SK-N-SH (cell line): Measurements from ENCODE around the gene CPB2. TPM values are rescaled to one million over a fixed set of nuclear protein-coding genes. Genes with fewer than 3 reads are reported as not detected.

Source experiments
- CTCF ChIA-PET: fragments of 300-600, 350-600 bp; formaldehyde crosslinking; extraction: SDS; loops from one replicate; lab custom pipeline; 2021; lab: Yijun Ruan, JAX
- POLR2A ChIA-PET: fragments of 350-600 bp; sonication (Branson Sonifier 250); formaldehyde crosslinking; extraction: SDS; loops from one replicate; lab custom pipeline; 2020; ENCODE audit warnings: antibody characterized with exemption, inconsistent platforms; lab: Yijun Ruan, JAX
- DNase-seq: peaks from one replicate; pipeline ENCODE4 v3.0.0; 2012
- H2AFZ ChIP-seq: fragments of 200-600 bp; sonication (generic); 2 replicates; pipeline ENCODE4 v1.8.1; 2016; ENCODE audit warnings: antibody characterized with exemption, mild to moderate bottlenecking, low read depth
- H3F3A ChIP-seq: fragments of 200-600 bp; sonication (generic); replicated peaks from 2 replicates; pipeline ENCODE3; 2016; ENCODE audit warnings: antibody characterized with exemption, mild to moderate bottlenecking; ENCODE audit not compliant: insufficient read depth
- H3K27ac ChIP-seq, 2 experiments: fragments of 200-500 bp in 1 of 2; fragments of 200-600 bp in 1 of 2; sonication (Bioruptor generic) in 1 of 2; sonication (generic), shearing (Covaris generic) in 1 of 2; 2 replicates each; pipeline versions ENCODE4 v1.5.1 to v1.6.1; 2014 to 2016; ENCODE audit warnings: low read depth in 2 of 2, inconsistent platforms in 1 of 2, low read length in 1 of 2, mild to moderate bottlenecking in 1 of 2, mixed read lengths in 1 of 2
- H3K27me3 ChIP-seq: fragments of 200-600 bp; sonication (generic), shearing (Covaris generic); 2 replicates; pipeline ENCODE4 v1.6.1; 2016; ENCODE audit warnings: mixed run types; ENCODE audit not compliant: insufficient read depth
- H3K36me3 ChIP-seq, 2 experiments: fragments of 200-500 bp in 1 of 2; fragments of 200-600 bp in 1 of 2; sonication (Bioruptor generic) in 1 of 2; sonication (generic) in 1 of 2; replicated peaks in 1 of 2; 2 replicates each; pipeline versions ENCODE3 to v1.5.1; 2014 to 2016; ENCODE audit warnings: low read length in 1 of 2, mild to moderate bottlenecking in 1 of 2; ENCODE audit not compliant: insufficient read depth in 2 of 2, control insufficient read depth in 1 of 2
- H3K4me1 ChIP-seq, 2 experiments: fragments of 200-500 bp in 1 of 2; fragments of 200-600 bp in 1 of 2; sonication (Bioruptor generic) in 1 of 2; sonication (generic), shearing (Covaris generic) in 1 of 2; 2 replicates each; pipeline versions ENCODE4 v1.5.1 to v1.6.1; 2014 to 2016; ENCODE audit warnings: low read depth in 1 of 2, low read length in 1 of 2, mixed run types in 1 of 2; ENCODE audit not compliant: insufficient read depth in 2 of 2, control insufficient read depth in 1 of 2
- H3K4me2 ChIP-seq: fragments of 200-600 bp; sonication (generic), shearing (Covaris generic); 2 replicates; pipeline ENCODE4 v1.6.1; 2017; ENCODE audit warnings: mixed run types
- H3K4me3 ChIP-seq, 2 experiments: fragments of 200-500 bp in 1 of 2; fragments of 200-600 bp in 1 of 2; sonication (Bioruptor generic) in 1 of 2; sonication (generic), shearing (Covaris generic) in 1 of 2; 2 replicates each; pipeline versions ENCODE4 v1.5.1 to v1.8.1; 2014 to 2016; ENCODE audit warnings: low read depth in 2 of 2, inconsistent platforms in 1 of 2, low read length in 1 of 2, mild to moderate bottlenecking in 1 of 2, mixed read lengths in 1 of 2, moderate library complexity in 1 of 2
- H3K79me2 ChIP-seq: fragments of 200-600 bp; sonication (generic); 2 replicates; pipeline ENCODE4 v1.8.1; 2017; ENCODE audit warnings: mild to moderate bottlenecking; ENCODE audit not compliant: insufficient read depth
- H3K9ac ChIP-seq: fragments of 200-600 bp; sonication (generic); 2 replicates; pipeline ENCODE4 v1.6.1; 2017; ENCODE audit warnings: mixed run types
- H3K9me2 ChIP-seq: fragments of 200-600 bp; sonication (generic); 2 replicates; pipeline ENCODE4 v1.6.1; 2017; ENCODE audit warnings: mixed run types
- H3K9me3 ChIP-seq: fragments of 200-600 bp; sonication (generic); 2 replicates; pipeline ENCODE4 v1.6.1; 2017; ENCODE audit warnings: mixed run types, mild to moderate bottlenecking, moderate library complexity
- H4K20me1 ChIP-seq: fragments of 200-600 bp; sonication (generic); 2 replicates; pipeline ENCODE4 v1.6.1; 2017; ENCODE audit warnings: mild to moderate bottlenecking, mixed run types; ENCODE audit not compliant: insufficient read depth
- CHD2 ChIP-seq: fragments of 150-350 bp; IDR thresholded peaks from 2 replicates; pipeline ENCODE4 v1.6.1; 2018; ENCODE audit warnings: low read length; ENCODE audit not compliant: partially characterized antibody
- EZH2phosphoT487 ChIP-seq: fragments of 200-600 bp; sonication (generic); IDR thresholded peaks from 2 replicates; pipeline ENCODE4 v1.6.1; 2017; ENCODE audit warnings: low read depth, mixed run types, mild to moderate bottlenecking, antibody characterized with exemption, moderate library complexity, borderline replicate concordance
- FOSL2 ChIP-seq: IDR thresholded peaks from 2 replicates; pipeline ENCODE4 v1.4.0; 2012; ENCODE audit warnings: low read depth, mild to moderate bottlenecking, moderate library complexity, borderline replicate concordance
- FOXJ3 ChIP-seq: sonication (generic); formaldehyde crosslinking; IDR thresholded peaks from 2 replicates; pipeline ENCODE4 v1.5.1; 2020; ENCODE audit warnings: mild to moderate bottlenecking, missing genetic modification reagents
- GABPA ChIP-seq: IDR thresholded peaks from 2 replicates; pipeline ENCODE4 v1.4.0; 2012; ENCODE audit warnings: low read depth, mild to moderate bottlenecking
- MXI1 ChIP-seq: IDR thresholded peaks from 2 replicates; pipeline ENCODE4 v1.6.1; 2012; ENCODE audit warnings: mild to moderate bottlenecking, low read depth, low read length, improper control_type of control experiment
- NFIC ChIP-seq: IDR thresholded peaks from 2 replicates; pipeline ENCODE4 v1.4.0; 2012; ENCODE audit warnings: borderline replicate concordance
- NRF1 ChIP-seq: IDR thresholded peaks from 2 replicates; pipeline ENCODE4 v1.6.1; 2012; ENCODE audit warnings: low read depth, mild to moderate bottlenecking, low read length
- RAD21 ChIP-seq: IDR thresholded peaks from 2 replicates; pipeline ENCODE4 v1.6.1; 2012; ENCODE audit warnings: mild to moderate bottlenecking, low read length
- RCOR1 ChIP-seq: fragments of 150-350 bp; IDR thresholded peaks from 2 replicates; pipeline ENCODE4 v1.6.1; 2017; ENCODE audit warnings: antibody characterized with exemption, low read length
- RFX5 ChIP-seq: IDR thresholded peaks from 2 replicates; pipeline ENCODE4 v1.6.1; 2012; ENCODE audit warnings: mild to moderate bottlenecking, improper control_type of control experiment, low read length
- RXRA ChIP-seq: IDR thresholded peaks from 2 replicates; pipeline ENCODE4 v1.4.0; 2012; ENCODE audit warnings: low read depth, mild to moderate bottlenecking, borderline replicate concordance
- SIN3A ChIP-seq: IDR thresholded peaks from 2 replicates; pipeline ENCODE4 v1.6.1; 2012; ENCODE audit warnings: low read depth, mild to moderate bottlenecking, low read length, moderate library complexity, borderline replicate concordance
- SMC3 ChIP-seq: IDR thresholded peaks from 2 replicates; pipeline ENCODE4 v1.6.1; 2012; ENCODE audit warnings: low read depth, low read length, improper control_type of control experiment
- TAF1 ChIP-seq: IDR thresholded peaks from 2 replicates; pipeline ENCODE4 v1.6.1; 2012; ENCODE audit warnings: low read depth, mild to moderate bottlenecking, low read length, moderate library complexity, borderline replicate concordance
- TCF12 ChIP-seq: IDR thresholded peaks from 2 replicates; pipeline ENCODE4 v1.4.0; 2012
- TEAD4 ChIP-seq: IDR thresholded peaks from 2 replicates; pipeline ENCODE4 v1.4.0; 2012; ENCODE audit warnings: mild to moderate bottlenecking, borderline replicate concordance; ENCODE audit not compliant: insufficient read depth
- polyA plus RNA-seq, 3 experiments: library from polyadenylated mRNA; depleted of rRNA; stranded (reverse); fragments of >200 nt; gene quantifications; 2 replicates each; pipeline ENCODE4 v1.2.3, GENCODE V29; 2012
- TF ChIP-seq, protein P1 (sequence below): IDR thresholded peaks from 2 replicates; pipeline ENCODE4 v1.4.0; 2012; ENCODE audit warnings: low read depth
- TF ChIP-seq, protein P2 (sequence below): fragments of 150-350 bp; IDR thresholded peaks from 2 replicates; pipeline ENCODE4 v1.6.1; 2016; ENCODE audit warnings: mild to moderate bottlenecking, low read depth, low read length
- TF ChIP-seq, protein P3 (sequence below): IDR thresholded peaks from 2 replicates; pipeline ENCODE4 v1.4.0; 2012; ENCODE audit warnings: low read depth, borderline replicate concordance

CPB2 gene
- polyA plus RNA-seq, 1 of the 3 experiments (the other 2 are of a cell fraction) = not detected

DNA sequence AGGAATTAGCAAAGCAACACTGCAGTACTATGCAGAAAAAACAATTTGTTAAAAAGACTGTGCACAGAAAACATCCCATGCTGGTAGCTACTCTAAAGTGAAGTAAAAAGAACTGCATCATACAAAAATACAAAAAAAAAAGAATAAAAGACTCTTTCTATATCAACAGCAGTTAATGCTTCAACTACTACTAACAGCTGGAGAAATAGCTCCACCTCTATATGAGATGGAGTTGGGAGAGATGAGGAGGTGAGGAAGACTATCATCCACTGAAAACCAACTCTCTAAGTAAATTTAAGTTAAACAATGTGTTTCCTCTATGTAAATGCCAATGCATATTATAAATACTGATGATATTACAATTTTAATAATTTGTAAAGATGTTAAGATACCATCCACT lies 54.1 kb downstream of the CPB2 start:
- peak overlapping the region; percentile 97; a peak in 3 of 4 replicates for H3K4me3 ChIP-seq
- ChIA-PET POLR2A (no interaction called here), CTCF (interaction anchor here (1.0 kb wide), 1 partner anchor 244 kb away, joined by 3 read pairs; no protein-coding TSS in a partner anchor)
- H3F3A ChIP-seq = no peaks in the 10 kb centered on the region
- H2AFZ ChIP-seq = no peak overlapping the region
- TF ChIP-seq NRF1 = no peak
- TF ChIP-seq GABPA = no peak
- TF ChIP-seq, protein P1, sequence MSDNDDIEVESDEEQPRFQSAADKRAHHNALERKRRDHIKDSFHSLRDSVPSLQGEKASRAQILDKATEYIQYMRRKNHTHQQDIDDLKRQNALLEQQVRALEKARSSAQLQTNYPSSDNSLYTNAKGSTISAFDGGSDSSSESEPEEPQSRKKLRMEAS = no peak
- no peak for TF ChIP-seq RCOR1
- TF ChIP-seq NFIC = no peak
- no peak for TF ChIP-seq MXI1
- no peak for TF ChIP-seq CHD2
- no peak for TF ChIP-seq RXRA
- no peak for TF ChIP-seq FOXJ3 (CRISPR knock-in tag)
- TF ChIP-seq SIN3A = no peak
- TF ChIP-seq, protein P2, sequence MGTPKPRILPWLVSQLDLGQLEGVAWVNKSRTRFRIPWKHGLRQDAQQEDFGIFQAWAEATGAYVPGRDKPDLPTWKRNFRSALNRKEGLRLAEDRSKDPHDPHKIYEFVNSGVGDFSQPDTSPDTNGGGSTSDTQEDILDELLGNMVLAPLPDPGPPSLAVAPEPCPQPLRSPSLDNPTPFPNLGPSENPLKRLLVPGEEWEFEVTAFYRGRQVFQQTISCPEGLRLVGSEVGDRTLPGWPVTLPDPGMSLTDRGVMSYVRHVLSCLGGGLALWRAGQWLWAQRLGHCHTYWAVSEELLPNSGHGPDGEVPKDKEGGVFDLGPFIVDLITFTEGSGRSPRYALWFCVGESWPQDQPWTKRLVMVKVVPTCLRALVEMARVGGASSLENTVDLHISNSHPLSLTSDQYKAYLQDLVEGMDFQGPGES = no peak
- TF ChIP-seq FOSL2 = no peak
- no peak for TF ChIP-seq RAD21
- no peak for TF ChIP-seq EZH2phosphoT487
- TF ChIP-seq TEAD4 = no peak
- TF ChIP-seq TCF12 = no peak
- TF ChIP-seq, protein P3, sequence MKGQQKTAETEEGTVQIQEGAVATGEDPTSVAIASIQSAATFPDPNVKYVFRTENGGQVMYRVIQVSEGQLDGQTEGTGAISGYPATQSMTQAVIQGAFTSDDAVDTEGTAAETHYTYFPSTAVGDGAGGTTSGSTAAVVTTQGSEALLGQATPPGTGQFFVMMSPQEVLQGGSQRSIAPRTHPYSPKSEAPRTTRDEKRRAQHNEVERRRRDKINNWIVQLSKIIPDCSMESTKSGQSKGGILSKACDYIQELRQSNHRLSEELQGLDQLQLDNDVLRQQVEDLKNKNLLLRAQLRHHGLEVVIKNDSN = no peak
- no peak for TF ChIP-seq TAF1
- no peak for TF ChIP-seq RFX5
- TF ChIP-seq SMC3 = no peak
- H3K27ac ChIP-seq = no peak overlapping the region
- peaks cover 0 to 17% of the 10 kb centered on the region in 2 experiments; a peak in 1 of 4 replicates for H3K4me1 ChIP-seq
- H4K20me1 ChIP-seq = peaks cover 25% of the 10 kb centered on the region
- H3K9me2 ChIP-seq = no peaks in the 10 kb centered on the region
- no peak for DNase-seq
- H3K36me3 ChIP-seq = no peaks in the 10 kb centered on the region
- H3K27me3 ChIP-seq = no peaks in the 10 kb centered on the region
- no peaks in the 10 kb centered on the region for H3K9me3 ChIP-seq
- H3K9ac ChIP-seq = peak overlapping the region; percentile 95; the same call in 1 of the 2 replicates
- peaks cover 72% of the 10 kb centered on the region for H3K79me2 ChIP-seq
- peak overlapping the region; percentile 86 for H3K4me2 ChIP-seq
